ENCODE measurements around the gene C16orf78.
A peak's percentile ranks its signal among the peaks of the same experiment; 100 is the strongest.

Gene C16orf78

DNA sequence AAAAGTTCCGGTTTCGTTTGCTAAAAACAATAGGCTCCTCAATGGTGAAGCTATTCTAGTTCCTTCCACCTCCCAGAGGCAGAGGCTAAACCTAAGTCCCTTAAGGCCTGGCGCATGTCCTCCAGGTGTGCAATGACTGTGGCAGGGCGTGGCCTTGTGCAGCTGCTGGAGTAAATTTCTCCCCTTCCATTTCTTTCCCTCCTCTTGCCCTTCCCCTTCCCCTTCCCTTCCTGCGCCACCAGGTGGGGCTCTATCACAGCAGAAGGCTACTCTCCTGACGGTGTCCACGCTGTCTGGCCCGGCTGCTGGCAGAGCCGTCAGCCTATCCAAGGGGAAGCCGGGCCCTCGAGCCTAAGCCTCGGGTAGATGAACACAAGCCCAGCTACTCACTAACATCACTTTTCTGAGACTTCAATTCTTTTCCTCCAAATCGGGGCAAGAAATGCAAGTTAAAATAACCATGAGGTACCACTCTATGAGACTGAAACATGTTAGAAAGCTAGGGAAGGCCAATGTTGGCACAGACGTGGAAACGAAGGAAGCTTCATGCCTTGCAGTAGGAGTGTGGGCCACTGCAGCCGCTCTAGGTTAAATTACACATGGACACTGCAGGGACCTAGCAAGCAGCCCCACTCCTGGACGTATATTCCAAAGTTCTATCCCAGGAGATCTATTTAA, 34.4 kb downstream of the C16orf78 start:
- Histone ChIP-seq H3K27me3 (ENCODE audit: insufficient read depth, poor library complexity, severe bottlenecking) (no peaks in the 10 kb centered on the region), H3K27ac (replicated peaks) (no peak overlapping the region), H3K4me3 (replicated peaks; ENCODE audit: insufficient read depth, low read length) (no peak overlapping the region)
- no peak for TF ChIP-seq POLR2AphosphoS5 (IDR thresholded peaks at IDR 0.05; ENCODE audit: low read depth)
- TF ChIP-seq, protein P1, sequence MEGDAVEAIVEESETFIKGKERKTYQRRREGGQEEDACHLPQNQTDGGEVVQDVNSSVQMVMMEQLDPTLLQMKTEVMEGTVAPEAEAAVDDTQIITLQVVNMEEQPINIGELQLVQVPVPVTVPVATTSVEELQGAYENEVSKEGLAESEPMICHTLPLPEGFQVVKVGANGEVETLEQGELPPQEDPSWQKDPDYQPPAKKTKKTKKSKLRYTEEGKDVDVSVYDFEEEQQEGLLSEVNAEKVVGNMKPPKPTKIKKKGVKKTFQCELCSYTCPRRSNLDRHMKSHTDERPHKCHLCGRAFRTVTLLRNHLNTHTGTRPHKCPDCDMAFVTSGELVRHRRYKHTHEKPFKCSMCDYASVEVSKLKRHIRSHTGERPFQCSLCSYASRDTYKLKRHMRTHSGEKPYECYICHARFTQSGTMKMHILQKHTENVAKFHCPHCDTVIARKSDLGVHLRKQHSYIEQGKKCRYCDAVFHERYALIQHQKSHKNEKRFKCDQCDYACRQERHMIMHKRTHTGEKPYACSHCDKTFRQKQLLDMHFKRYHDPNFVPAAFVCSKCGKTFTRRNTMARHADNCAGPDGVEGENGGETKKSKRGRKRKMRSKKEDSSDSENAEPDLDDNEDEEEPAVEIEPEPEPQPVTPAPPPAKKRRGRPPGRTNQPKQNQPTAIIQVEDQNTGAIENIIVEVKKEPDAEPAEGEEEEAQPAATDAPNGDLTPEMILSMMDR (IDR thresholded peaks at IDR 0.05; ENCODE audit: insufficient read depth, low read length) = peak; percentile 36
- DNase-seq (ENCODE audit: low read depth in 1 of 2, low spot score in 1 of 2) = peak; percentile 28 to 70

DNA sequence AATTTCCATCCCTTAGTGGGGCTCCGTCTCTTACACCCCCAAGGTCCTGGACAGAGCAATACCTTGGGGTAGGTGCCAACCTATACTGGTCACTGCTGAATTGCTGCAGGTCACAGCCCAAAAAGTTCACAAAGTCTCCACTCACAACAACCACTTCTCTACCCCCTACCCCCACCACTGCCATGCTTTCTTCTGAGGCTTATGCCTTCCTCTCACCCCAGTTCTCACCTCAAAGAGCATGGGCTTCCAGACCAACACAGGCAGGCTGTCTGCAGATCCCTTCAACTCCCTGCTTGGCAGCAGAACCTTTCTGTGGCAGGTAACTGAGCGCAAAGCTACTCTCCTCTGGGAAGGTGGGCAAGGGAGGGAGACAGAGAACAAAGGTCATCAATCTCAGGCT, 35.5 kb downstream of the C16orf78 start:
- Histone ChIP-seq H3K27ac (replicated peaks) (no peak overlapping the region), H3K27me3 (ENCODE audit: insufficient read depth, poor library complexity, severe bottlenecking) (no peaks in the 10 kb centered on the region), H3K4me3 (replicated peaks; ENCODE audit: insufficient read depth, low read length) (no peak overlapping the region)
- DNase-seq (ENCODE audit: low read depth in 1 of 2, low spot score in 1 of 2) = no peak
- TF ChIP-seq SPI1 (IDR thresholded peaks at IDR 0.05; ENCODE audit: borderline replicate concordance, low read depth) (no peak), REST (IDR thresholded peaks at IDR 0.05; ENCODE audit: insufficient replicate concordance, low read depth) (no peak)
- TF ChIP-seq, protein P1 (IDR thresholded peaks at IDR 0.05; ENCODE audit: insufficient read depth, low read length) = no peak

- TF ChIP-seq, protein P1 (IDR thresholded peaks at IDR 0.05; ENCODE audit: insufficient read depth, low read length) = no peak
- TF ChIP-seq POLR2AphosphoS5 (IDR thresholded peaks at IDR 0.05; ENCODE audit: low read depth) (no peak), REST (IDR thresholded peaks at IDR 0.05; ENCODE audit: insufficient replicate concordance, low read depth) (no peak), SPI1 (IDR thresholded peaks at IDR 0.05; ENCODE audit: borderline replicate concordance, low read depth) (no peak), GABPA (IDR thresholded peaks at IDR 0.05; ENCODE audit: low read depth) (no peak)
- H3K27me3 ChIP-seq (ENCODE audit: insufficient read depth, poor library complexity, severe bottlenecking) = no peaks in the 10 kb centered on the region
Observed at GRCh38 chr16:49410226-49410625, 36.6 kb downstream of the C16orf78 start.

More at GRCh38 chr16:49410226-49410625, 36.6 kb downstream of the C16orf78 start:
- Histone ChIP-seq H3K4me3 (replicated peaks; ENCODE audit: insufficient read depth, low read length) (no peak overlapping the region), H3K27ac (replicated peaks) (no peak overlapping the region)
- no peak for DNase-seq (ENCODE audit: low read depth in 1 of 2, low spot score in 1 of 2)
